ENCODE measurements around the gene MRPL40. TPM values are rescaled to one million over a fixed set of nuclear protein-coding genes. Genes with fewer than 3 reads are reported as not detected.

MRPL40 gene
- total RNA-seq, 1 donor, result 34.4 TPM

GRCh38 chr22:19466126-19466716, 33.9 kb downstream of the MRPL40 start:
- Histone ChIP-seq H3K4me2 (ENCODE audit: insufficient read depth, low read length) (no peak overlapping the region), H3K4me3 (ENCODE audit: insufficient read depth, low read length) (no peak overlapping the region), H3K9me3 (ENCODE audit: low read depth, low read length) (no peaks in the 10 kb centered on the region), H3K4me1 (ENCODE audit: insufficient read depth, low read length) (peaks cover 10% of the 10 kb centered on the region), H2AFZ (ENCODE audit: low read length) (no peak overlapping the region), H3K27ac (ENCODE audit: low read depth, low read length) (no peak overlapping the region), H4K20me1 (ENCODE audit: insufficient read depth, low read length) (peaks cover 19% of the 10 kb centered on the region), H3K79me2 (ENCODE audit: insufficient read depth, low read length) (peaks cover 14% of the 10 kb centered on the region), H3K36me3 (ENCODE audit: insufficient read depth, low read length) (peaks cover 71% of the 10 kb centered on the region), H3K27me3 (ENCODE audit: insufficient read depth, low read length) (no peaks in the 10 kb centered on the region)
- DNase-seq (ENCODE audit: insufficient read length, low spot score, missing footprints), result no peak
- no peak for TF ChIP-seq CTCF (IDR thresholded peaks at IDR 0.05; ENCODE audit: extremely low read depth, low read depth, low read length)

- H3K4me2 ChIP-seq (ENCODE audit: insufficient read depth, low read length), result no peak overlapping the region
- H3K27me3 ChIP-seq (ENCODE audit: insufficient read depth, low read length), result no peaks in the 10 kb centered on the region
- peaks cover 20% of the 10 kb centered on the region for H3K79me2 ChIP-seq (ENCODE audit: insufficient read depth, low read length)
- H3K4me1 ChIP-seq (ENCODE audit: insufficient read depth, low read length), result peaks cover 10% of the 10 kb centered on the region
- TF ChIP-seq CTCF (IDR thresholded peaks at IDR 0.05; ENCODE audit: extremely low read depth, low read depth, low read length), result no peak
- no peak for DNase-seq (ENCODE audit: insufficient read length, low spot score, missing footprints)
- H2AFZ ChIP-seq (ENCODE audit: low read length), result no peak overlapping the region
- no peak overlapping the region for H3K4me3 ChIP-seq (ENCODE audit: insufficient read depth, low read length)
- no peaks in the 10 kb centered on the region for H3K9me3 ChIP-seq (ENCODE audit: low read depth, low read length)
- peaks cover 21% of the 10 kb centered on the region for H4K20me1 ChIP-seq (ENCODE audit: insufficient read depth, low read length)
- H3K27ac ChIP-seq (ENCODE audit: low read depth, low read length), result no peak overlapping the region
- peaks cover 75% of the 10 kb centered on the region for H3K36me3 ChIP-seq (ENCODE audit: insufficient read depth, low read length)
Observed at GRCh38 chr22:19466848-19467752, 34.8 kb downstream of the MRPL40 start.

GRCh38 chr22:19467912-19468311, 35.6 kb downstream of the MRPL40 start:
- no peak overlapping the region for H3K4me3 ChIP-seq (ENCODE audit: insufficient read depth, low read length)
- H3K4me2 ChIP-seq (ENCODE audit: insufficient read depth, low read length), result no peak overlapping the region
- H3K79me2 ChIP-seq (ENCODE audit: insufficient read depth, low read length), result peaks cover 28% of the 10 kb centered on the region
- peaks cover 27% of the 10 kb centered on the region for H4K20me1 ChIP-seq (ENCODE audit: insufficient read depth, low read length)
- no peak overlapping the region for H2AFZ ChIP-seq (ENCODE audit: low read length)
- DNase-seq (ENCODE audit: insufficient read length, low spot score, missing footprints), result no peak
- peaks cover 10% of the 10 kb centered on the region for H3K4me1 ChIP-seq (ENCODE audit: insufficient read depth, low read length)
- no peaks in the 10 kb centered on the region for H3K27me3 ChIP-seq (ENCODE audit: insufficient read depth, low read length)
- no peak for TF ChIP-seq CTCF (IDR thresholded peaks at IDR 0.05; ENCODE audit: extremely low read depth, low read depth, low read length)
- no peaks in the 10 kb centered on the region for H3K9me3 ChIP-seq (ENCODE audit: low read depth, low read length)
- peaks cover 83% of the 10 kb centered on the region for H3K36me3 ChIP-seq (ENCODE audit: insufficient read depth, low read length)
- no peak overlapping the region for H3K27ac ChIP-seq (ENCODE audit: low read depth, low read length)

GRCh38 chr22:19469421-19469820, 37.1 kb downstream of the MRPL40 start:
- H3K27me3 ChIP-seq (ENCODE audit: insufficient read depth, low read length), result no peaks in the 10 kb centered on the region
- H2AFZ ChIP-seq (ENCODE audit: low read length), result no peak overlapping the region
- H3K9me3 ChIP-seq (ENCODE audit: low read depth, low read length), result no peaks in the 10 kb centered on the region
- no peak overlapping the region for H3K4me2 ChIP-seq (ENCODE audit: insufficient read depth, low read length)
- H3K27ac ChIP-seq (ENCODE audit: low read depth, low read length), result no peak overlapping the region
- H3K4me1 ChIP-seq (ENCODE audit: insufficient read depth, low read length), result peaks cover under 1% of the 10 kb centered on the region
- peaks cover 32% of the 10 kb centered on the region for H4K20me1 ChIP-seq (ENCODE audit: insufficient read depth, low read length)
- DNase-seq (ENCODE audit: insufficient read length, low spot score, missing footprints), result no peak
- no peak overlapping the region for H3K4me3 ChIP-seq (ENCODE audit: insufficient read depth, low read length)
- H3K36me3 ChIP-seq (ENCODE audit: insufficient read depth, low read length), result peaks cover 93% of the 10 kb centered on the region
- no peak for TF ChIP-seq CTCF (IDR thresholded peaks at IDR 0.05; ENCODE audit: extremely low read depth, low read depth, low read length)
- H3K79me2 ChIP-seq (ENCODE audit: insufficient read depth, low read length), result peaks cover 41% of the 10 kb centered on the region
